GM23338 (cell line): ENCODE results near the gene AFAP1L2. TPM values are rescaled to one million over a fixed set of nuclear protein-coding genes. Genes with fewer than 3 reads are reported as not detected.

Experiments
- ATAC-seq: fragments of 200-7000 bp; cut with Tn5 transposase; 3 replicates; pipeline ENCODE4 v1.9.1; 2020
- DNase-seq: peaks from one replicate; pipeline ENCODE4 v3.0.0-alpha.2; 2015; ENCODE audit warnings: low spot score
- H2AFZ ChIP-seq: fragments of 200-600 bp; sonication (generic); 2 replicates; pipeline ENCODE4 v1.8.0; 2016; ENCODE audit warnings: antibody characterized with exemption, mild to moderate bottlenecking, moderate library complexity
- H3F3A ChIP-seq: fragments of 200-600 bp; sonication (generic); replicated peaks from 2 replicates; pipeline ENCODE4 v1.8.0; 2017; ENCODE audit warnings: antibody characterized with exemption, mixed run types, low read depth
- H3K27ac ChIP-seq: fragments of 200-600 bp; sonication (generic); 2 replicates; pipeline ENCODE4 v1.6.1; 2016; ENCODE audit warnings: low read depth
- H3K27me3 ChIP-seq: fragments of 200-600 bp; sonication (generic); 2 replicates; pipeline ENCODE4 v1.8.0; 2016; ENCODE audit warnings: mild to moderate bottlenecking, mixed run types, moderate library complexity; ENCODE audit not compliant: insufficient read depth
- H3K36me3 ChIP-seq: fragments of 200-600 bp; sonication (generic); 2 replicates; pipeline ENCODE4 v1.8.0; 2016; ENCODE audit warnings: mild to moderate bottlenecking; ENCODE audit not compliant: insufficient read depth
- H3K4me1 ChIP-seq: fragments of 200-600 bp; sonication (generic); 2 replicates; pipeline ENCODE4 v1.8.0; 2016; ENCODE audit warnings: mild to moderate bottlenecking, moderate library complexity; ENCODE audit not compliant: insufficient read depth
- H3K4me2 ChIP-seq: fragments of 200-600 bp; sonication (generic); 2 replicates; pipeline ENCODE4 v1.7.1; 2017; ENCODE audit warnings: mixed run types
- H3K4me3 ChIP-seq: fragments of 200-600 bp; sonication (generic); 2 replicates; pipeline ENCODE4 v1.6.1; 2016; ENCODE audit warnings: mixed run types
- H3K79me2 ChIP-seq: fragments of 200-600 bp; sonication (generic); replicated peaks from 2 replicates; pipeline ENCODE4 v1.8.0; 2017; ENCODE audit warnings: mild to moderate bottlenecking; ENCODE audit not compliant: insufficient read depth
- H3K9me2 ChIP-seq: fragments of 200-600 bp; sonication (generic); 2 replicates; pipeline ENCODE4 v1.8.0; 2017; ENCODE audit not compliant: insufficient read depth
- H4K20me1 ChIP-seq: fragments of 200-600 bp; sonication (generic); replicated peaks from 2 replicates; pipeline ENCODE4 v1.8.0; 2017; ENCODE audit warnings: mild to moderate bottlenecking; ENCODE audit not compliant: insufficient read depth
- H3K27ac Mint-ChIP-seq: 2 replicates; pipeline ENCODE4 v1.8.0; 2020; ENCODE audit warnings: inconsistent platforms, mild to moderate bottlenecking, moderate library complexity, mixed read lengths
- H3K27me3 Mint-ChIP-seq: 3 replicates; pipeline ENCODE4 v1.8.0; 2022; ENCODE audit warnings: low read depth, mild to moderate bottlenecking, moderate library complexity, mixed read lengths, inconsistent platforms; ENCODE audit not compliant: insufficient read depth, poor library complexity
- H3K36me3 Mint-ChIP-seq: 3 replicates; pipeline ENCODE4 v1.8.0; 2021; ENCODE audit warnings: low read depth, mild to moderate bottlenecking, inconsistent platforms, moderate library complexity, mixed read lengths
- H3K4me1 Mint-ChIP-seq: 3 replicates; pipeline ENCODE4 v1.8.0; 2020; ENCODE audit warnings: mild to moderate bottlenecking, inconsistent platforms, mixed read lengths
- H3K4me3 Mint-ChIP-seq: 3 replicates; pipeline ENCODE4 v1.8.0; 2021; ENCODE audit warnings: moderate library complexity, mild to moderate bottlenecking, inconsistent platforms, mixed read lengths
- H3K9me3 Mint-ChIP-seq: 3 replicates; pipeline ENCODE4 v1.8.0; 2020; ENCODE audit warnings: moderate library complexity, mild to moderate bottlenecking, inconsistent platforms, mixed read lengths
- CREB1 ChIP-seq: fragments of 250-450 bp; sonication (Bioruptor Pico); IDR thresholded peaks from 2 replicates; pipeline ENCODE4 v1.5.0; 2020; ENCODE audit warnings: low read depth, mild to moderate bottlenecking, moderate library complexity
- CTCF ChIP-seq, 2 experiments: fragments of 200-600 bp in 1 of 2; sonication (generic) in 1 of 2; conservative IDR thresholded peaks; 2 replicates each; pipeline versions ENCODE4 v1.5.1 to v1.6.1; 2016 to 2017; ENCODE audit warnings: antibody characterized with exemption in 2 of 2, low read depth in 2 of 2, mild to moderate bottlenecking in 2 of 2, moderate library complexity in 1 of 2
- EZH2phosphoT487 ChIP-seq: fragments of 200-600 bp; sonication (generic); IDR thresholded peaks from one replicate; pipeline ENCODE4 v1.8.1; 2018; ENCODE audit warnings: antibody characterized with exemption; ENCODE audit not compliant: unreplicated experiment
- NANOG ChIP-seq: IDR thresholded peaks from 2 replicates; pipeline ENCODE4 v1.6.1; 2016; ENCODE audit warnings: antibody characterized with exemption, borderline replicate concordance
- POLR2AphosphoS5 ChIP-seq: IDR thresholded peaks from 2 replicates; pipeline ENCODE4 v1.6.1; 2016; ENCODE audit warnings: antibody characterized with exemption, low read depth
- STAT1 ChIP-seq: IDR thresholded peaks from one replicate; pipeline ENCODE4 v1.6.1; 2016; ENCODE audit warnings: antibody characterized with exemption; ENCODE audit not compliant: unreplicated experiment
- ZNF462 ChIP-seq: fragments of 250-450 bp; sonication (Bioruptor Pico); IDR thresholded peaks from 2 replicates; pipeline ENCODE4 v1.5.0; 2020; ENCODE audit warnings: mild to moderate bottlenecking, moderate library complexity
- polyA plus RNA-seq: library from polyadenylated mRNA; unstranded; fragments of >200 nt; fragmentation: Nextera tagmentation; extraction: Ambion mirVana; gene quantifications from 2 replicates; pipeline ENCODE4 v1.2.1, GENCODE V29; 2016
- total RNA-seq: library from RNA; depleted of rRNA; stranded (reverse); fragments of >200 nt; shearing (Covaris generic); gene quantifications from 2 replicates; pipeline ENCODE4 v1.2.3, GENCODE V29; 2014

AFAP1L2 gene
- total and polyA plus RNA-seq, 2 experiments from 2014 or later: 2.3 to 6.5 TPM

- TF ChIP-seq ZNF462 (CRISPR knock-in tag): no peak
- no peak for TF ChIP-seq NANOG
- no peak for TF ChIP-seq CTCF (conservative IDR thresholded peaks at IDR 0.05; ENCODE audit: low read depth in 2 of 2)
- TF ChIP-seq EZH2phosphoT487: no peak
Measured at GRCh38 chr10:114373631-114374030, 30.7 kb downstream of the AFAP1L2 start (continued).

GRCh38 chr10:114372995-114373394 is 31.3 kb downstream of the AFAP1L2 start:
- DNase-seq (no peak), ATAC-seq (no peak)
- no peaks in the 10 kb centered on the region for H3K9me2 ChIP-seq
- Mint-ChIP-seq H3K27ac (no peak overlapping the region; the same call in 1 of the 2 replicates), H3K9me3 (no peaks in the 10 kb centered on the region), H3K27me3 (peaks cover 4% of the 10 kb centered on the region), H3K36me3 (no peaks in the 10 kb centered on the region), H3K4me3 (no peak overlapping the region), H3K4me1 (peaks cover 12% of the 10 kb centered on the region)
- no peak overlapping the region for H2AFZ ChIP-seq
- no peaks in the 10 kb centered on the region for H4K20me1 ChIP-seq
- H3K4me2 ChIP-seq: no peak overlapping the region
- no peaks in the 10 kb centered on the region for H3K36me3 ChIP-seq
- H3K4me3 ChIP-seq: no peak overlapping the region
- no peak overlapping the region for H3K27ac ChIP-seq
- no peaks in the 10 kb centered on the region for H3K79me2 ChIP-seq
- H3K27me3 ChIP-seq: no peaks in the 10 kb centered on the region
- no peak for TF ChIP-seq STAT1
- TF ChIP-seq POLR2AphosphoS5: no peak
- TF ChIP-seq NANOG: no peak
- no peak for TF ChIP-seq CREB1
- TF ChIP-seq EZH2phosphoT487: no peak
- no peaks in the 10 kb centered on the region for H3F3A ChIP-seq
- peaks cover 11% of the 10 kb centered on the region; the same call in 1 of the 2 replicates for H3K4me1 ChIP-seq
